PFSK-1 (cell line): Measurements from ENCODE around the gene C3orf70.

ENCODE experiments used
- POLR2AphosphoS5 ChIP-seq: IDR thresholded peaks from 2 replicates; pipeline ENCODE4 v1.6.1; 2012; ENCODE audit warnings: low read depth, mild to moderate bottlenecking, control low read depth, low read length, moderate library complexity
- REST ChIP-seq, 2 experiments: IDR thresholded peaks; 2 replicates each; pipeline versions ENCODE4 v1.6.1 to v1.8.0; 2011 to 2012; ENCODE audit warnings: low read depth in 2 of 2, low read length in 2 of 2, control low read depth in 1 of 2, inconsistent platforms in 1 of 2, mild to moderate bottlenecking in 1 of 2, moderate library complexity in 1 of 2; ENCODE audit not compliant: insufficient read depth in 1 of 2

- TF ChIP-seq REST (IDR thresholded peaks at IDR 0.05; ENCODE audit: insufficient read depth in 1 of 2, low read depth in 2 of 2, low read length in 2 of 2) (no peak), POLR2AphosphoS5 (no peak)
These were observed 23.8 kb downstream of the C3orf70 start for GRCh38 chr3:185129083-185129482.
